ENCODE results near the gene RAD51B. TPM values are rescaled to one million over a fixed set of nuclear protein-coding genes. Genes with fewer than 3 reads are reported as not detected.

RAD51B gene
- total and polyA plus RNA-seq, 9 of the 15 experiments (the other 6 are each of a cell fraction or from before 2014, with no cell fraction given): 8.5 to 17.3 (median 11.3) TPM

GRCh38 chr14:68427550-68427890 lies 607.9 kb downstream of the RAD51B start:
- intact Hi-C loops (cut with micrococcal nuclease): no loop called here
- CTCF ChIA-PET (ENCODE audit: low intra/inter-chr PET ratio): no interaction called here
- no peak overlapping the region for H3K4me2 ChIP-seq (ENCODE audit: insufficient read depth, low read length)
- no peaks in the 10 kb centered on the region for H3K36me3 ChIP-seq (ENCODE audit: control insufficient read depth, insufficient read depth, low read length)
- no peak for DNase-seq (ENCODE audit: extremely low read depth in 1 of 4, low spot score in 3 of 4)
- no peak overlapping the region for H3K4me3 ChIP-seq
- no TSS peak for BruUV-seq (replicated peaks)
- H3K79me2 ChIP-seq (ENCODE audit: control insufficient read depth, insufficient read depth, low read length): no peaks in the 10 kb centered on the region
- H3K9me3 ChIP-seq (replicated peaks; ENCODE audit: control insufficient read depth, insufficient read depth, low read depth, low read length): no peaks in the 10 kb centered on the region
- H3K9ac ChIP-seq (ENCODE audit: insufficient read depth in 1 of 2, low read depth in 2 of 2, low read length in 2 of 2): no peak overlapping the region
- in situ Hi-C loops (cut with MboI): no loop called here
- no peak overlapping the region for H3K27ac ChIP-seq (ENCODE audit: extremely low read depth, low read depth, low read length)
- TF ChIP-seq FOXP1 (CRISPR knock-in tag; IDR thresholded peaks at IDR 0.05) (no peak), PHB (CRISPR knock-in tag; IDR thresholded peaks at IDR 0.05) (no peak), ZNF124 (CRISPR knock-in tag; IDR thresholded peaks at IDR 0.05) (no peak), TOE1 (IDR thresholded peaks at IDR 0.05; ENCODE audit: borderline replicate concordance) (no peak), TOE1 (CRISPR knock-in tag; IDR thresholded peaks at IDR 0.05; ENCODE audit: borderline replicate concordance, low read depth) (no peak), HMG20B (CRISPR knock-in tag; IDR thresholded peaks at IDR 0.05) (no peak), KAT7 (CRISPR knock-in tag; IDR thresholded peaks at IDR 0.05; ENCODE audit: borderline replicate concordance) (no peak), STAT6 (CRISPR knock-in tag; IDR thresholded peaks at IDR 0.05) (no peak), CBFA2T3 (IDR thresholded peaks at IDR 0.05) (no peak), ZBTB7A (IDR thresholded peaks at IDR 0.05; ENCODE audit: borderline replicate concordance, control insufficient read depth, low read depth, low read length) (no peak), ZNF354B (CRISPR knock-in tag; IDR thresholded peaks at IDR 0.05) (no peak), MECOM (CRISPR knock-in tag; IDR thresholded peaks at IDR 0.05) (no peak)
- no peaks in the 10 kb centered on the region for H3K27me3 ChIP-seq (ENCODE audit: control insufficient read depth in 2 of 2, insufficient read depth in 2 of 2, low read length in 2 of 2)
- POLR2A ChIA-PET: no interaction called here
- FAIRE-seq: no peak
- H3K4me1 ChIP-seq (replicated peaks in 1 of 2; ENCODE audit: control insufficient read depth in 2 of 2, insufficient read depth in 2 of 2, low read length in 2 of 2): no peaks in the 10 kb centered on the region
- H3K9me1 ChIP-seq (ENCODE audit: control insufficient read depth, insufficient read depth, low read length): no peaks in the 10 kb centered on the region
- H2AFZ ChIP-seq (ENCODE audit: low read depth, low read length): no peak overlapping the region
- ATAC-seq: no peak
- H4K20me1 ChIP-seq (replicated peaks; ENCODE audit: control insufficient read depth, insufficient read depth, low read length): no peaks in the 10 kb centered on the region

Measured in K562 (cell line).